ENCODE measurements around the gene NLRP8. TPM values are rescaled to one million over a fixed set of nuclear protein-coding genes. Genes with fewer than 3 reads are reported as not detected.

NLRP8 gene
- total and polyA plus RNA-seq, 2 of the 4 experiments (the other 2 are of a cell fraction), result not detected

DNA sequence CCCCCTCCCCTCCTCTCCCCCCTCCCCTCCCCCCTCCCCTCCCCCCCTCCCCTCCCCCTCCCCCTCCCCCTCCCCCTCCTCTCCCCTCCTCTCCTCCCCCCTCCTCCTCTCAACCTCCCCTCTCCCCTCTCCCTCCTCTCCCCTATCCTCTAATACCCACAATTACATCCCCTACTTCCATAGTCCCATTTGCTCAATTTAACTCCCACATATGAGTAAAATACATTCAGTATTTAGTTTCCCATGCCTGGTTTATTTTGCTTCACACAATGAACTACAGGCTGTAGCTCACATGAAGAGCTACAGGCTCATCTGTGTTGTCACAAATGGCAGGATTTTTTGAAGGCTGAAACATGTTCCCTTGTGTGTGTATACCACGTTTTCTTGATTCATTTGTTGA, 45.9 kb downstream of the NLRP8 start:
- H4K91ac ChIP-seq (ENCODE audit: insufficient read depth, low read depth, low read length), result no peak overlapping the region
- H2AFZ ChIP-seq (replicated peaks; ENCODE audit: low read length, poor library complexity), result no peak overlapping the region
- H2BK120ac ChIP-seq (ENCODE audit: low read depth, low read length), result no peak overlapping the region
- no peak overlapping the region for H3K9ac ChIP-seq (ENCODE audit: low read depth, low read length)
- in situ Hi-C loops (cut with MboI; ENCODE audit: low sequenced_read_pairs), result no loop called here
- intact Hi-C loops (cut with micrococcal nuclease), result no loop called here
- no peak overlapping the region for H2AK9ac ChIP-seq (replicated peaks; ENCODE audit: low read depth, low read length, poor library complexity)
- H3K4me3 ChIP-seq (ENCODE audit: insufficient read depth, low read depth, low read length), result no peak overlapping the region
- H3K9me3 ChIP-seq (ENCODE audit: control insufficient read depth, insufficient read depth, low read length), result peaks cover 4% of the 10 kb centered on the region
- ATAC-seq (ENCODE audit: low read depth) (no peak), DNase-seq (no peak)
- H4K5ac ChIP-seq (ENCODE audit: low read depth, low read length), result no peak overlapping the region
- H3K4ac ChIP-seq (ENCODE audit: low read depth, low read length), result no peak overlapping the region
- H3K18ac ChIP-seq (ENCODE audit: low read depth, low read length), result no peak overlapping the region
- no peak for TF ChIP-seq BHLHE40 (IDR thresholded peaks at IDR 0.05; ENCODE audit: low read depth, low read length)
- TF ChIP-seq, protein P1, sequence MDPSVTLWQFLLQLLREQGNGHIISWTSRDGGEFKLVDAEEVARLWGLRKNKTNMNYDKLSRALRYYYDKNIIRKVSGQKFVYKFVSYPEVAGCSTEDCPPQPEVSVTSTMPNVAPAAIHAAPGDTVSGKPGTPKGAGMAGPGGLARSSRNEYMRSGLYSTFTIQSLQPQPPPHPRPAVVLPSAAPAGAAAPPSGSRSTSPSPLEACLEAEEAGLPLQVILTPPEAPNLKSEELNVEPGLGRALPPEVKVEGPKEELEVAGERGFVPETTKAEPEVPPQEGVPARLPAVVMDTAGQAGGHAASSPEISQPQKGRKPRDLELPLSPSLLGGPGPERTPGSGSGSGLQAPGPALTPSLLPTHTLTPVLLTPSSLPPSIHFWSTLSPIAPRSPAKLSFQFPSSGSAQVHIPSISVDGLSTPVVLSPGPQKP (IDR thresholded peaks at IDR 0.05; ENCODE audit: borderline replicate concordance, low read depth, low read length), result no peak
- TF ChIP-seq, protein P2, sequence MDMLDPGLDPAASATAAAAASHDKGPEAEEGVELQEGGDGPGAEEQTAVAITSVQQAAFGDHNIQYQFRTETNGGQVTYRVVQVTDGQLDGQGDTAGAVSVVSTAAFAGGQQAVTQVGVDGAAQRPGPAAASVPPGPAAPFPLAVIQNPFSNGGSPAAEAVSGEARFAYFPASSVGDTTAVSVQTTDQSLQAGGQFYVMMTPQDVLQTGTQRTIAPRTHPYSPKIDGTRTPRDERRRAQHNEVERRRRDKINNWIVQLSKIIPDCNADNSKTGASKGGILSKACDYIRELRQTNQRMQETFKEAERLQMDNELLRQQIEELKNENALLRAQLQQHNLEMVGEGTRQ (IDR thresholded peaks at IDR 0.05; ENCODE audit: low read depth, low read length), result no peak
- no peaks in the 10 kb centered on the region for H3K9me1 ChIP-seq (ENCODE audit: insufficient read depth, low read length)
- dilution Hi-C loops (cut with HindIII; ENCODE audit: low sequenced_read_pairs, unreplicated experiment), result no loop called here
- no peak overlapping the region for H3K27ac ChIP-seq (ENCODE audit: insufficient read depth, low read length)
- no peak overlapping the region for H4K8ac ChIP-seq (ENCODE audit: low read depth in 2 of 2, low read length in 2 of 2)
- no peaks in the 10 kb centered on the region for H3K27me3 ChIP-seq (ENCODE audit: control insufficient read depth, insufficient read depth, low read length)
- H2BK20ac ChIP-seq (ENCODE audit: low read depth, low read length), result no peak overlapping the region
- H3K14ac ChIP-seq (replicated peaks; ENCODE audit: low read depth, low read length), result no peak overlapping the region
- H3K4me1 ChIP-seq (ENCODE audit: control insufficient read depth, insufficient read depth, low read length), result no peaks in the 10 kb centered on the region
- H2BK5ac ChIP-seq (ENCODE audit: low read depth, low read length, poor library complexity, severe bottlenecking), result no peak overlapping the region
- ChIA-PET CTCF (no interaction called here), POLR2A (ENCODE audit: unreplicated experiment) (no interaction called here)
- no peak overlapping the region for H3K4me2 ChIP-seq (ENCODE audit: low read depth, low read length)
- no TSS peak for BruUV-seq (replicated peaks)
- H3K79me1 ChIP-seq (ENCODE audit: low read depth in 1 of 2, low read length in 2 of 2), result no peaks in the 10 kb centered on the region
- no peaks in the 10 kb centered on the region for H3K36me3 ChIP-seq (ENCODE audit: control insufficient read depth, insufficient read depth, low read length)
- H3K23ac ChIP-seq (ENCODE audit: low read depth, low read length), result no peak overlapping the region
- no peak overlapping the region for H3K56ac ChIP-seq (ENCODE audit: extremely low read depth, insufficient read depth, low read length)
- H2BK15ac ChIP-seq (ENCODE audit: low read depth, low read length), result no peak overlapping the region
- no peaks in the 10 kb centered on the region for H4K20me1 ChIP-seq (ENCODE audit: insufficient read depth, low read length)
- H2AK5ac ChIP-seq (ENCODE audit: low read depth, low read length), result no peak overlapping the region
- WGBS, 2 experiments (ENCODE audit: extremely low coverage in 2 of 2, insufficient read length in 1 of 2), result no CpG with 5 or more reads among the region's 1 CpG
